Fibroblast of skin of left biceps (primary cell): ENCODE measurements around the gene UBE2L5.
A peak's percentile ranks its signal among the peaks of the same experiment; 100 is the strongest.

ENCODE experiments used
- DNase-seq, 2 experiments: peaks; one replicate each; pipeline ENCODE4 v3.0.0-alpha.2; 2013; ENCODE audit warnings: low read depth in 2 of 2

The UBE2L5 gene

GRCh38 chr13:30422054-30422839, at the start of gene UBE2L5:
Gene UBE2L5, plus strand, starts transcription at chr13:30422493. Its CDS starts 5,498 bp downstream, at chr13:30427991.
- peak in 1 of 2 experiments; percentile 42 for DNase-seq

GRCh38 chr13:30373727-30374126, 48.6 kb upstream of the UBE2L5 start:
- no peak for DNase-seq

- DNase-seq, result no peak
Observed at GRCh38 chr13:30375265-30375835, 46.9 kb upstream of the UBE2L5 start.

- no peak for DNase-seq
Observed at GRCh38 chr13:30376426-30377311, 45.6 kb upstream of the UBE2L5 start.

DNA sequence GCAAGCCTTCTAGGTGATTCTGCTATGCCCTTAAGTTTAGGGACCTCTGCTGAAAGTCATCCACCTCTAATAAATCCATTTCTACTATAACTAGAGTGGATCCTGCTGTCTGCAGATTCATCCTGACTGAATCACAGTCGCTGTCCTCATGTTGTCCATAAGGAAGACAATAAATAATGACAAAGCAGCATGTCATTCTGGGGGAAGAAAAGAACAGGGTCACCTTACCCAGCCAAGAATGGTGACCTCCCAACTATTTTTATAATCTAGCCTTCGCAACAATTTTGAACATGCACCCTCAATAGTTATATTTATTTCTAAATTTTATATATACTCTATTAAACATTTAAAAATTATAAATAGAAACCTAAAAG, 45.0 kb upstream of the UBE2L5 start:
- no peak for DNase-seq

GRCh38 chr13:30378191-30378590, 44.1 kb upstream of the UBE2L5 start:
- DNase-seq, result no peak

GRCh38 chr13:30381049-30381448, 41.2 kb upstream of the UBE2L5 start:
- no peak for DNase-seq

DNA sequence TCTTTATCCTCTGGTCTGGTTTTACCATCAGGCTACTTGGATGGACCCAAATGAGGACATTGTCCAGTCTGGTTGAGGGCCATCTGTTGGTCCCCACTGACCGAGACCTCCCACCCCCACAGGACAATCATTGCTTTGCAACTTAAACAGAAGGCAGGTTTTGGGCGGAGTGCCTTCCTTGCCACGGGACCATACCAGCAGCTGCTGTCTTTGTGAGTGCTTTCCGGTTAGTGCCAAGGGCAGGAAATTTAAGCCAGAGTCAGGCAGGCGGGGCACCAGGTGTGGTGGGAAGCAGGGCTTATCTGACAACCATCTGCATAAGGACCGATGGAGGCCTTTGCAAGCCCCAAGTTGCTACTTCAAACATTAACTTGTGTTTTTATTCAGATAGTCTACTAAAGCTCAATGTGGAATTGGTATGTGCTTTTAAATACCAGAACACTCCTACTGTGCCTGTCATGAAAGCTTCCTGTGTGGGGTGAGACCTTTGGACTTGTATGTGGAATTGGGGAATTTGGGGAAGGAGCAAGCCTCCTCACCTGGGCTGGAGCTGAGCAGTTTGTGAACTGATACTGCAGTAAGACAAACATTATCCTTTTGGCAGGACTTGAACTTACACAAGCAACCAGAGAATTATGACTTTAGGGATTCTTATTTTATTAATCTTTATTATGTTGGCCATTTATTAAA, 39.3 kb upstream of the UBE2L5 start:
- DNase-seq, result no peak

DNA sequence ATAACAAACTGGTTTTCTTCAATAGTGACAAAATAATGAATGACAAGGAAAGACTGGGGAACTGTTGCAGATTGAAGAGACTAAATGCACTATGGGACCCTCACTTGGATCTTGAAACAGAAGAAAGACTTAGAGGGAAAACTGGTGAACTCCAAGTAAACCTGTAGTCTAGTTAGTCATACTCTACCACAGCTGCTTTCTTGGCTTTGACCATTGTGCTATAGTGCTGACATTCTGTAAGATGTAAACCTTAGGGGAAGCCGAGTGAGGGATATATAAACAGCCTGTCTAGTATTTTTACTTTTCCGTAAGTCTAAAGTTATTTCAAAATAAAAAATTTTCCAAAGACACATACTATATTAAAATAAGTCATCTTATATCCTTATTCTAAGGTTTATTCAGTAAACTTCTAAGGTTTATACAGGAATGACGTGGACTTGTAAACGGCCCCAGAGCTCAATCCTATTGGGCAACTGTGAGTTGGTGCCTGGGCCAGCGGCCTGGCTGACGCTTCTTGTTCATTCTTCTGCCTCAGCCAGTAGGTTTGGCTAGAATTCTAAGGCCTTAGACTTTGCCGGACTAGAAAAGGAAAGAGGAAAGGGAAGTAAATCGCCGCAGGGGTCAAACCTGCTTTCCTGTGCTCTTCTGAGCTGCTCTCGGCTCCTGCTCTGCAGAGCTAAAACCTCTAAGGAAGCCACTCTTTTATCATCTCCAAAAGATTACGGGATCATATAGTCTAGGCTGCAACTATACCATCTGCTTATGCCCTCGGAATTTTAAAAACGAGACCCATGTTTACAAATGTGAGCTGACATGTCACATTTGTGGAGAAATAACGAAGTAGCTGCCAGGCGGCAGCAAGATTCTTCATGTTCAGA, 33.6 kb upstream of the UBE2L5 start:
- DNase-seq, result no peak

GRCh38 chr13:30391956-30392680, 30.2 kb upstream of the UBE2L5 start:
- no peak for DNase-seq

- DNase-seq, result no peak
Observed at GRCh38 chr13:30392681-30393045, 29.6 kb upstream of the UBE2L5 start.

DNA sequence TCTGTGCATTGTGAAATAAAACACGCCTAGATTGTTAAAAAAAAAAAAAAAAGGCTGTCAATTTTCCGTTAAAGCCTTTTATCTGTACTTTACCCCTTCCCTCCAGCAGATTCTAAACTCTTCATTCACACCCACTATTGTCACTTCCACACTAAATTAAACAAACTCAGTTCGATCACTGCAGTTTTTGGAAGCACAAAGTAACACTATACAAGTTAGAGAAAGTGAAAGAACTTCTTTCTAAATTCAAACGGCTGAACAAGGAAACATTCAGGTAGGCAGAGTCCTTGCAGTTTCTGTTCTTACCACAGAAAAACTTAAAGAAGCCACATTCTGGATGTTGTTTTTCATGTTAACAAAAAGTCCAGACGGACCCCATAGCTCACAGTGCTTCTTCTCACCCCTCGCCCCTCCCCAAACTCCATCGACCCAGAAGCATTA, 27.5 kb upstream of the UBE2L5 start:
- DNase-seq, result no peak

- peak; percentile 71 to 74 for DNase-seq
Observed at GRCh38 chr13:30395192-30396158, 26.8 kb upstream of the UBE2L5 start.

DNA sequence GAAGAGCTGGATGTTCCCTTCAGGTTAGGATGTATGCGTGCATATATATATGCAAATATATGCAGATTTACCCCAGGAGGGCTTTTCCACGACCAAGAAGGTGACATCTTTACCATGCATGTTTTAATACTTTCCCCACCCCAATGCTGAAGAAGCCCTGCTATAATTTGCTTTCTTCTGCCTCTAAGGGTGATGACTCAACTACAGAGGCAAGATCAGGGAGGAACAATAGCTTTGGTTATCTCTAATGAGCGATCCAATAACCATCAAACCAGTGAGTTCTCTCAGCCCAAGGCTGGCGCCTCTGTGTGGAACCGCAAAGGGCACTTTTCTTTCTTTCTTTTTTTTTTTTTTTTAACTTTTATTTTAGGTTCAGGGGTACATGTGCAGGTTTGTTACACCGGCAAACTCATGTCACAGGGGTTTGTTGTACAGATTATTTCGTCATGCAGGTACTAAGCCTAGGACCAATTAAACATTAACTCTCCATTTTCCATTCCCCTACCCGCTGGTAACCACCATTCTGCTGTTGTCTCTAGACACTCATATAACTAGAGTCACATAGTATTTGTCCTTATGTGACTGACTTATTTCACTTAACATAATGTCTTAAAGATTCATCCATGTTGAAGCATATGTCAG, 25.7 kb upstream of the UBE2L5 start:
- DNase-seq, result no peak

- no peak for DNase-seq
Observed at GRCh38 chr13:30398601-30399072, 23.7 kb upstream of the UBE2L5 start.

DNA sequence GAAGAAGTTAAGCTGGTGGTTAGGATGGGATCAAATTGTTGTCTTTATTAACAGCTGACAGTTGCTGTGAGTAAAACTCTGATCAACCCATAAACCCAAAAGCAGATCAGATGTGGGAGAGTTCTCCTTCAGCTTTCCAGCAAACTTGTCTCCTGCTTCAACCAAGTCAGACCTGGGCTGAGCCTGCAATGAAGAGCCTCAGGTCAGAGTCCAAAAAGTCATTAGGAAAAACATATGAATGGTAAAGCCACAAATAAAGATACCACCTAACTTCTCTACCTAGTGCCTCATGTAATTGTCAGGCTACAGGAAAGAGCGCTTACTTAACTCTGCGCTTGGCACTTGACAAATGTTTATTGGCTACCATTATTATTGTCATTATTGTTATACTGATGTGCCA, 21.9 kb upstream of the UBE2L5 start:
- no peak for DNase-seq

DNA sequence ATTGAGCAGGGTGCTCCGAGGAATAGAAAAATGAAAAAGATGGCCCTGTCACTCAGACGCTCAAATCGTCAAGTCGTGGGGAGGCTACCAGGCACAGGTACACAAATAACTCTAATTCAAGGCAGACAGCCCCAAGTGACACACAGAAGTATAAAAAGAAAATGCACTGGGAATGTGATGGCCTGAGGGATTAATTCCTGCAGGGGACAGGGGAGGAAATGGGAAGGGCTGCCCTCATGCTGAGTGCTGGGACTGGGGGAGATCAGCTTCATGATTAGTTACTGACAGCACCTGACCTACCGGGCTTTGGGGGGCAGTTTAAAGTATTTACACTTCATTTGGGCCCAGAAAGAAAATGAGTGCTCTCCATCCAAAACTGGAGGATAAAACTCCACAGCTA, 20.9 kb upstream of the UBE2L5 start:
- DNase-seq, result no peak

DNA sequence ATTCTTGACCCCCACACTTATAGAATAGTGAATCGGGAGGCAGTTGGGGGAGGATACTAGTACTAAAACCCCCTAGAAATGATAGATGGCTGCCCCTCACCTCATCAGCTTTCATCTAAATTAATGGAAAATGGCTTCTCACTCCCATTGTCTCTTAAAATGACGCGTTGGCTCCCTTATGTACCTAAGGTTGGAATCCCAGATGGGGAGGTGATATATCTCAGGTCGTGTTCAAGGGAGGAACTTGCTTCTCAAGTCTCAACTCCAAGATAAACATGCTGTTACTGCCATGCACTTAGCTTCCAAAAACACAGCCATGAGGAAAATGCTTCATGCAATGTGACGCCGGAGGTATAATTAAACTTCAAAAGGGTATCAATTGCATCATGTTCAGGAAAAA, 18.8 kb upstream of the UBE2L5 start:
- DNase-seq, result no peak
